ENCODE measurements around the gene DCST2. TPM values are rescaled to one million over a fixed set of nuclear protein-coding genes. Genes with fewer than 3 reads are reported as not detected.

Gene DCST2
- total and polyA plus RNA-seq, 10 of the 15 experiments (the other 5 are each of a cell fraction or from before 2014, with no cell fraction given) = 0.33 to 0.41 (median 0.36) TPM; not detected in 7

DNA sequence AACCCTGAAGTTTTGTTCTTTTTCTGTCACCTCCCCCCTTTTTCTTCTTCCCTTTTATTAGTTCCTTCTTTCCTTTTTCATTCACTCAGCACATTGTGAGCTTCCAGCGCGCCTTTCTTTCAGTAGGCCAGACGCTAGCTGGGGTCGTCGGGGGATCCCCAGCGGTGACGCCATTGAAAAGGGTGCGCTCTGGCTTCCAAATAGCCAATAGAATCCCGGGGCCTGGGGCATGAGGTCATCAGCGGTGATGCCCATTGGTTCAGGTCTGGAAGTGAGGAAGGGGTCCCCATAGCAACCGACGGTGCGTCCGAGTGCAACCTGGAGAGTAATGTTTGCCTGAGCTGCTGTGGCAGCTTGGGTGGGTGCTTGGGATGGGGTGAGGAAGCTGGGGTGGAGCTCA lies 38.1 kb upstream of the DCST2 start:
- no peak overlapping the region for H3K27ac ChIP-seq (ENCODE audit: control insufficient read depth, insufficient read depth)
- ChIA-PET CTCF (interaction anchor here (0.6 to 3.6 kb wide), 4 partner anchors 10 to 23 kb away, joined by 3 to 23 read pairs (median 4); no protein-coding TSS in a partner anchor), POLR2A (no interaction called here), SMC1A (ENCODE audit: uncharacterized antibody, unreplicated experiment) (no interaction called here), RAD21 (ENCODE audit: unreplicated experiment) (no interaction called here)
- no TSS peak for BruUV-seq (replicated peaks)
- H3K9ac ChIP-seq (ENCODE audit: control insufficient read depth, insufficient read depth, low read length) = no peak overlapping the region
- WGBS (ENCODE audit: insufficient coverage, insufficient replicate concordance, low lambda C conversion rate, missing lambda C conversion rate) = 71% methylated on average over 14 of the region's 14 CpGs
- in situ Hi-C loops (cut with MboI) = no loop called here
- no peak overlapping the region for H3K4me3 ChIP-seq
- intact Hi-C loops (cut with micrococcal nuclease; ENCODE audit: unreplicated experiment) = no loop called here
- no peaks in the 10 kb centered on the region for H3K27me3 ChIP-seq (replicated peaks in 1 of 2; ENCODE audit: control insufficient read depth in 2 of 2, insufficient read depth in 2 of 2, low read length in 1 of 2)
- DNase-seq (ENCODE audit: low read depth, low spot score) = no peak
- no peak for FAIRE-seq
- no peaks in the 10 kb centered on the region for H3K79me2 ChIP-seq (ENCODE audit: control insufficient read depth, insufficient read depth, low read length)
- no peak overlapping the region for H3K4me2 ChIP-seq (ENCODE audit: control insufficient read depth, insufficient read depth)
- no peak overlapping the region for H2AFZ ChIP-seq (ENCODE audit: control insufficient read depth, low read depth, low read length)
- no peaks in the 10 kb centered on the region for H4K20me1 ChIP-seq (ENCODE audit: control insufficient read depth, insufficient read depth)
- no peaks in the 10 kb centered on the region; a peak in 2 of 4 replicates for H3K36me3 ChIP-seq (ENCODE audit: control insufficient read depth in 2 of 2, insufficient read depth in 2 of 2, low read length in 1 of 2)
- TF ChIP-seq EZH2 (IDR thresholded peaks at IDR 0.05; ENCODE audit: borderline replicate concordance, control insufficient read depth, low read depth, low read length) (no peak), NFIC (IDR thresholded peaks at IDR 0.05; ENCODE audit: low read depth, low read length) (no peak), TBL1XR1 (IDR thresholded peaks at IDR 0.05; ENCODE audit: low read depth, low read length) (no peak), TCF7 (IDR thresholded peaks at IDR 0.05; ENCODE audit: borderline replicate concordance) (no peak), ZNF622 (IDR thresholded peaks at IDR 0.05) (no peak), HDGF (IDR thresholded peaks at IDR 0.05) (no peak), HDAC2 (IDR thresholded peaks at IDR 0.05) (no peak)
- TF ChIP-seq, protein P1, sequence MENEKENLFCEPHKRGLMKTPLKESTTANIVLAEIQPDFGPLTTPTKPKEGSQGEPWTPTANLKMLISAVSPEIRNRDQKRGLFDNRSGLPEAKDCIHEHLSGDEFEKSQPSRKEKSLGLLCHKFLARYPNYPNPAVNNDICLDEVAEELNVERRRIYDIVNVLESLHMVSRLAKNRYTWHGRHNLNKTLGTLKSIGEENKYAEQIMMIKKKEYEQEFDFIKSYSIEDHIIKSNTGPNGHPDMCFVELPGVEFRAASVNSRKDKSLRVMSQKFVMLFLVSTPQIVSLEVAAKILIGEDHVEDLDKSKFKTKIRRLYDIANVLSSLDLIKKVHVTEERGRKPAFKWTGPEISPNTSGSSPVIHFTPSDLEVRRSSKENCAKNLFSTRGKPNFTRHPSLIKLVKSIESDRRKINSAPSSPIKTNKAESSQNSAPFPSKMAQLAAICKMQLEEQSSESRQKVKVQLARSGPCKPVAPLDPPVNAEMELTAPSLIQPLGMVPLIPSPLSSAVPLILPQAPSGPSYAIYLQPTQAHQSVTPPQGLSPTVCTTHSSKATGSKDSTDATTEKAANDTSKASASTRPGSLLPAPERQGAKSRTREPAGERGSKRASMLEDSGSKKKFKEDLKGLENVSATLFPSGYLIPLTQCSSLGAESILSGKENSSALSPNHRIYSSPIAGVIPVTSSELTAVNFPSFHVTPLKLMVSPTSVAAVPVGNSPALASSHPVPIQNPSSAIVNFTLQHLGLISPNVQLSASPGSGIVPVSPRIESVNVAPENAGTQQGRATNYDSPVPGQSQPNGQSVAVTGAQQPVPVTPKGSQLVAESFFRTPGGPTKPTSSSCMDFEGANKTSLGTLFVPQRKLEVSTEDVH (IDR thresholded peaks at IDR 0.05; ENCODE audit: low read depth, partially characterized antibody) = no peak
- peaks cover 10% of the 10 kb centered on the region for H3K4me1 ChIP-seq (ENCODE audit: control insufficient read depth, insufficient read depth, low read length)
- ATAC-seq = no peak
- H3K9me3 ChIP-seq (replicated peaks; ENCODE audit: control insufficient read depth, insufficient read depth, low read length) = no peaks in the 10 kb centered on the region
